ENCODE measurements around the gene TCP11X2.
"Not testable (repeated sequence)": the region's sequence is repeated elsewhere in the genome, so short reads cannot be mapped to it uniquely, and the experiment has no call there.

The TCP11X2 gene

DNA sequence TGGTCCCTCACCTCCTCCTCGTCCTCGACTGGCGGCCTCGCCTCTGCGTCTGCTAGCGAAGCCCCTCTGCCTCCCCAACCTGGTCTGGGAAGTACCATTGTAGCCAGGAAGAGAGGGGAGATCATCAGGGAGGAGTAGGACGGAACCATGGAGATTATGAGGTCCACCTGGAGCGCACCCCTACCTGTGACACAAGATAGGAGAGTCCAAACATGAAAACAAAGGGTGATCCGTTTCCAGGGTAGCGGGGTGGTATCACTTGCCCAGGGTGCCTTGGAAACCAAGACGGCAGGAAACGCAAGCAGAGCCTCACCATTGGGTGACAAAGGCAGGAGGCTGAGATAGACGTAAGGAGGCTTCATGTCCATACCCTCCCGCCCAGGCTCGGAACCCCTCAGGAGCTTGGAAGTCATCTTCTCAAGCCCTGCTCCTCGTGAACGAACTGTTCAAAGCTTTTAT is at the start of gene TCP11X2:
TSS of gene TCP11X2 (minus strand) at position 51 of the 459 bp plus-strand sequence.
- DNase-seq (ENCODE audit: low read depth in 2 of 2), result not testable (repeated sequence)

DNA sequence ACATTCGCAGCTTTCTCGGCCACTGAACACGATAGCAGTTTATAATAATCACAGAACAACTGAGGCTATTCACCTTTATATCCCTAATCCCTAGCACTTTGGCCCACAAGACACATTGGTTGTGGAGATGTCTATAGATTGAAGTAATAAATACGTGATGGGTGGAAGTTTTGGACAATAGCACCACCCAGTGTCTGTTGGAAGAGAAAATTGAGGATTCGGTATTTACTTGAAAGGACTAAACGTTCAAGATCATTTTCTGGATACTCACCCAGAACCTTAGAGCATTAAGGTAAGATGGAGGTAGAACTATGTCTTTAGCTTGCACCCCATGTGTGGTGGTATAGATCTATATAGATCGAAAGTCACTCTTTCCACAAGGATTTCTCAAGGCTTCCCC is 45.7 kb upstream of the TCP11X2 start:
- no peak for DNase-seq (ENCODE audit: low read depth in 2 of 2)

DNA sequence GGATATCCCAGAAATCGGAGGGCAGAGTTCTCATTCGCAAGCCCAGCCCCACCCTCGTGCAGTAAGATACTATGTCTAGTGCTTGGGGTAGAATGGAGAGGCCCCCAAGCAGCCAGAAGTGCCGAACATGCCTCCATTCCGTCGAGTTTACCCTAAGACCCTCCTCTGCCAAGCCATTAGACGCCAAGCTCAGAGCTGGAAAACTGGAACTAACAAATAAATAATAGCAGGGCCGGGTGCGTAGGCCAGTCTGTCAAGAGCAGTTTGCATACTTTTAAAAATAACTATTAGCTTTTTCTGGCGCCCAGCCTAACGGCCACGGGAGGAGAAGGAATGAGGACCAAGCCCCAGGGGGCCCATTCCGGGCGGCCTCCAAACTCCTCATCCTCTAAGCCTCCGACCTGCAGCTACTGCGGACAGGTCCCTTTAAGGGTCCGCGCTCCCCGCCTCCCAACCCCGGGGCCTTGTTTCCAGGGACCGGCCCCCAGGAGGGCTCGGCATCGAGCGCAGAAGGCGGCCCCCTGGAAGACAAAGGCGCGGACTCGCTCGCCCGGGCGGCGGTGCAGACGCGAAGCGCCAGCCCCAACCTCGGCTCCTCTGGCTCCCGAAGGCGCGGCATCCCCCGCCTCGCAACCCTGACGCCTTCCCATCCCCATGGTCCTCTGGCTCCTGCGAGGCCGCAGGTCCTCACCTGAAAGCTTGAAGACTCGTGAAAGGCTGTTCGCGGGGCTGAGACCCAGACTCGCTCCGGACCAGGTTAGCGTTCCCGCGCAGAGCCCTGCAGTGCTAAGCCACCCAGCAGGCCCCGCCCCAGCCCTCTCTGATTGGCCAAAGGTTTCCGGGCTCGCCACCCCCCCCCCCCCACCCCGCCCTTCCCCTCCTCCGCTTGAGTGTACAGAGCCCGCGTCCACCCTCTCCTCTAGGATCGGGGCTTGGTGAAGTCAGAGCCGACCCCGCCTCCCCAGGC is 44.6 kb upstream of the TCP11X2 start, which contains the start of gene TMSB15A:
TSS of gene TMSB15A (minus strand) at position 765 of the 967 bp plus-strand sequence.
- DNase-seq (ENCODE audit: low read depth in 2 of 2), result peak in 1 of 2 donors; percentile 31

DNA sequence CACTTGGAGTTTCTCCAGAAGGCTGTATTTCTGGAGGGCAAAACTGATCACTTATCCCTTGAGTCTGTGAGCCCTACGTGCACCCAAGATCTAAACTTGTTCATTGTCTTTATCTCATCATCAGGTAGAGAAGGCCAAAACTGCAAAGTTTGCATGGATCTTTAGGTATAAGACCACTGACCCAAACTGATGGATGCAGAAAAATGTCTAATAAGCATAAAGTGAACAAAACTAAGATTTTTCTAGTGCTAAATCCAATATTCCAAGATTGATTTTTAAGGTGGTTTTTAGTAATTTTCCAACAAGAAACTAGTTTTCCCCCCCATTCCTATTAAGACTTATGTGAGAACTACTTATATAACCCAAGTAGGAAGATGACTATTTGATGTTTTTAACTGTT is 42.9 kb upstream of the TCP11X2 start:
- DNase-seq (ENCODE audit: low read depth in 2 of 2), result no peak

DNA sequence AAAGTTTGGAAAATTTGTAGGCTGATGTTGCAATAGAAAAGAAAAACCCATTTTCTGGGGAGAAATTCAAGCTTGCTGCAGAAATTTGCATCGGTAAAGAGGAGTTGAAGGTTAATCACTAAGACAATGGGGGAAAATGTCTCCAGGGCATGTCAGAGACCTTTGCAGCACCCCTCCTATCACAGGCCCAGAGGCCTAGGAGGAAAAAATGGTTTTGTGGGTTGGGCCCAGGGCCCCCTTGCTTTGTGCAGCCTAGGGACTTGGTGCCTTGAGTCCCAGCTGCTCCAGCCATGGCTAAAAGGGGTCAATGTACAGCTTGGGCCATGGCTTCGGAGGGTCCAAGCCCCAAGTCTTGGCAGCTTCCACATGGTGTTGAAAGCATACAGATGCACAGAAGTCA is 27.1 kb upstream of the TCP11X2 start:
- no peak for DNase-seq (ENCODE audit: low read depth in 2 of 2)

DNA sequence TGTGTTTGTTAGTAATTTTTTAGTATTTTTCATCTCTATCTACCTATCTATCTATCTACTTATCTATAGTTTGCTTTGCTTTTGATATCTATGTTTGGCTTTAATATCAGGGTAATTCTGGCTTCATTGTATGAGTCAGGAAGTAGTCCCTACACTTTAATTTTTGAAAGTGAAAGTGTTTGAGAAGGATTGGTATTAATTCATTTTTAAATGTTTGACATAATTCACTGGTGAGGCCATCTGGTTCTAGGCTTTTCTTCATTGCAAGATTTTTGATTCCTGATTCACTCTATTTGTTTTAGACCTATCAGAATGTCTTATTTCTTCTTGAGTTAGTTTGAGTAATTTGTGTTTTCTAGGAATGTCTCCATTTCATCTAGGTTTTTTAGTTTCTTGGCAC is 20.2 kb upstream of the TCP11X2 start:
- DNase-seq (ENCODE audit: low read depth in 2 of 2), result no peak

DNA sequence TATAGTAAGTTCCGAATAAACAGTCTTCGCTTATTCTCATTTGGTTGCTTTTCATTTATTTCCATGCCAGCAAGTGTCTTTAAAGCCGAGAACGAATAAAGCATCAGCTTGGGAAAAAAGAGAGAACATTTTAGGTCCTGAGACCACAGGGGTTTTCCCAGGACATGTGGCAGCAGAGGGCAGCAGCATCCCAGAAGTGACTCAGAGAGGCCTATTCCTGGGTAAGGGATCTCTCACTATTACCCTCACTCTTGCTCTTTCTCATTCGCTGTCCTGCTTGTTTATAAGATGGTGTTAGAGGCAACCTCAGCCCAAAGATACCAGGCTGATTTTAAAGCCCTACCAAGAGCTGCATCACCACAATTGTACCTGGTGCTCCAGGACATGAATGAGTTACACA is 7.2 kb upstream of the TCP11X2 start:
- not testable (repeated sequence) for DNase-seq (ENCODE audit: low read depth in 2 of 2)

DNA sequence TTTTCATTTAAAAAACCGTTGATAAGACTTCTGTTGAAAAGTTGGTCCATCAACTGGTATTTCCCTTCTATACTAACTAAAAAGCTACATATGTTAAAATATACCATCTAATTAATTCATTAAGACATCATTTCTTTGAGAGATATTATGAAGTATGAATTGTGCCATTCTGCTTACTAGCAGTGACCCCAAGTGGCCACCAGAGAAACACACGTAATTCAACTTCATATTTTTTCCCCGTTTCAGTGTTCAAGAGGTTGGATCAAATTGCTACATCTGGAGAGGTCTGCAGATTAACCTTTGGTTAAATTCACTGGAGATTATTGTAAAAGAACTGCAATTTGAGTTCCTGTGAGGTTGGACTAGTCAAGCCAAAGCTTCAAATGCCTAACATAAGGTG is 1.4 kb downstream of the TCP11X2 start:
- not testable (repeated sequence) for DNase-seq (ENCODE audit: low read depth in 2 of 2)

DNA sequence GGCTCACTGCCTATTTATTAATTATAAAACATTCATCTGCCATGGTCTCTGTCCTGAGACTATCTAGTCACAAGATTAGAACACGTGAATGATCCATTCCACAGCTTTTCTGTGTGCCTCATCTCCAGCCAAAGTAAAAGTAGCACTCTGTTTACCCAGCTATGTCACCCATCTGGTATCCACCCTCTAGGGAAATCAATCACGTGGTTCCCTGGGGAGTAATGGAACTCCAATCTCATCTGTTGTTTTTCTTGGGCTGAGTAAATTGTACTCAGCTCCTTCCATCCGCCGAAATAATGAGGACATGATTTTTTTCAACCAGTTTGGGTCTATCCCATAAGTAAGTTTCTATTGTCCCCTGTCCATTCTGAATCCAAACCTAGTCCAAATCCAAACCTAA is 13.0 kb downstream of the TCP11X2 start:
- not testable (repeated sequence) for DNase-seq (ENCODE audit: low read depth in 2 of 2)

DNA sequence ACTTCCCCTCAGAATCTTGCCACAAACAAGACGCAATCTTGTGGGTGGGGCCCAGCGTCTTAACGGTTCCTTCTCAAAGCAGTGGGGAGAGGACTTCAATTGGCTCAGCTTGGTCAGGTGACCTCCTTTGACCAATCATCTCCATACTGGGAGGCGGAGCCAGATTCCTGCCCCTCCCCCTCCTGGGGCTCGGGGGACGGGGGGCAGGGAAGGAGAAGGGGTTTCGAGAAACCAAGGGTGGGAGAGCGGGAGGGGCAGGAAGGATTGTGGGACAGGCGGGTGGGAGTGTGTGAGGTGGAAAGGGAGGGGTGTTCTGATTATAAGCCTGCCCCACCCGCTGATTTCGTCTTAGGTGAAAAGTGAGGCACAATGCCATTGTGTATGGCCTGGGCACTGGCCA is 31.7 kb downstream of the TCP11X2 start, which contains the start of gene NXF2B:
TSS of gene NXF2B (minus strand) at position 101 of the 400 bp plus-strand sequence. CDS start 59,972 bp downstream, outside the sequence.
- DNase-seq (ENCODE audit: low read depth in 2 of 2), result not testable (repeated sequence)

DNA sequence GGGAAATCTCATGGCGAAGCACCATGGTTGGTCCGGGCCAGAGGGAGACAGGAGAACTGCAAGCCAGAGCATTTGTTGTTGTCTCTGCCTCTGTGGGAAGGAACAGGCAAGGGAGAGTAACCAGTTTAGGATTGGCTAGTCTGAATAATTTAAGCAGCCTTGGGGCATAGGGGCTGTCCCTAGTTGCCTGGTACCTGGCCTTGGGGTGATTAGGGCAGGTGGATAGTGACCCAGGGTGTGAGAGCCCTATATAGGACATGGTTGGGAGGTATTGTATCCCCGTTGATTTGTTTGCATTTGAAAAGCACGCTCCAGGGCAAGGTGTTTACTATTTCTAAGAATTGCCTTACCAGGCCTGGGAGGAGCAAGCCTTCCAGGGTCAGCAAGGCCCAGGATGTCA is 57.1 kb downstream of the TCP11X2 start:
- DNase-seq (ENCODE audit: low read depth in 2 of 2), result not testable (repeated sequence)

All from stimulated activated CD4-positive, alpha-beta T cell treated with anti-CD3 and anti-CD28 coated beads, Interleukin-1b, Interleukin-23, amount 100 ng/mL, for 1 hour (primary cell).